WTC11 (cell line): Measurements from ENCODE around the gene CBX7. TPM values are rescaled to one million over a fixed set of nuclear protein-coding genes. Genes with fewer than 3 reads are reported as not detected.
A peak's percentile ranks its signal among the peaks of the same experiment; 100 is the strongest.

ENCODE experiments used
- ATAC-seq: fragments of 200-7000 bp; cut with Tn5 transposase; 2 replicates; pipeline ENCODE4 v1.10.0; 2021; ENCODE audit warnings: mild to moderate bottlenecking, moderate library complexity
- CTCF ChIA-PET: fragments of 300-600 bp; sonication (Branson Sonifier 250); formaldehyde crosslinking; loops from one replicate; lab custom pipeline; 2021; ENCODE audit warnings: antibody characterized with exemption; lab: Charles Lee
- POLR2A ChIA-PET: fragments of 350-600 bp; sonication (Branson Sonifier 250); formaldehyde crosslinking; loops from one replicate; lab custom pipeline; 2021; ENCODE audit warnings: antibody characterized with exemption; lab: Charles Lee
- DNase-seq: peaks from one replicate; pipeline ENCODE4 v3.0.0; 2021; ENCODE audit warnings: low spot score
- H3K27ac Mint-ChIP-seq: 2 replicates; pipeline ENCODE4 v1.8.0; 2021; ENCODE audit warnings: mixed read lengths
- H3K27me3 Mint-ChIP-seq: 2 replicates; pipeline ENCODE4 v1.8.0; 2021; ENCODE audit warnings: low read depth, mild to moderate bottlenecking, moderate library complexity, mixed read lengths
- H3K36me3 Mint-ChIP-seq: 2 replicates; pipeline ENCODE4 v1.8.0; 2021; ENCODE audit warnings: mixed read lengths
- H3K4me1 Mint-ChIP-seq: 2 replicates; pipeline ENCODE4 v1.8.0; 2022; ENCODE audit warnings: mixed read lengths
- H3K4me3 Mint-ChIP-seq: 2 replicates; pipeline ENCODE4 v1.8.0; 2021; ENCODE audit warnings: mild to moderate bottlenecking, moderate library complexity, mixed read lengths
- H3K9me3 Mint-ChIP-seq: 2 replicates; pipeline ENCODE4 v1.8.0; 2021; ENCODE audit warnings: mixed read lengths
- AR ChIP-seq: fragments of 250-450 bp; sonication (Bioruptor Pico); IDR thresholded peaks from 2 replicates; pipeline ENCODE4 v1.9.0; 2021; ENCODE audit warnings: mild to moderate bottlenecking
- ATF1 ChIP-seq: sonication (generic); formaldehyde crosslinking; IDR thresholded peaks from 2 replicates; pipeline ENCODE4 v1.8.1; 2023; ENCODE audit warnings: mild to moderate bottlenecking, moderate library complexity, missing genetic modification reagents
- ATF3 ChIP-seq: sonication (generic); formaldehyde crosslinking; conservative IDR thresholded peaks from 2 replicates; pipeline ENCODE4 v1.8.1; 2022; ENCODE audit warnings: mild to moderate bottlenecking, missing genetic modification reagents
- ATF6 ChIP-seq: sonication (generic); formaldehyde crosslinking; IDR thresholded peaks from 2 replicates; pipeline ENCODE4 v1.8.1; 2023; ENCODE audit warnings: mild to moderate bottlenecking, missing genetic modification reagents
- CREB1 ChIP-seq: sonication (generic); formaldehyde crosslinking; IDR thresholded peaks from 2 replicates; pipeline ENCODE4 v1.8.0; 2023; ENCODE audit warnings: mild to moderate bottlenecking, missing genetic modification reagents
- E2F1 ChIP-seq: sonication (generic); formaldehyde crosslinking; IDR thresholded peaks from 2 replicates; pipeline ENCODE4 v1.8.0; 2022; ENCODE audit warnings: mild to moderate bottlenecking, missing genetic modification reagents
- E2F4 ChIP-seq: sonication (generic); formaldehyde crosslinking; IDR thresholded peaks from 2 replicates; pipeline ENCODE4 v1.8.1; 2022; ENCODE audit warnings: low read depth, mild to moderate bottlenecking, moderate library complexity, missing genetic modification reagents, borderline replicate concordance
- E2F5 ChIP-seq: sonication (generic); formaldehyde crosslinking; IDR thresholded peaks from 2 replicates; pipeline ENCODE4 v1.8.1; 2022; ENCODE audit warnings: mild to moderate bottlenecking, moderate library complexity, missing genetic modification reagents
- ERG ChIP-seq: fragments of 250-450 bp; sonication (Bioruptor Pico); IDR thresholded peaks from 2 replicates; pipeline ENCODE4 v1.8.0; 2021; ENCODE audit warnings: mild to moderate bottlenecking
- ETV6 ChIP-seq: sonication (generic); formaldehyde crosslinking; IDR thresholded peaks from 2 replicates; pipeline ENCODE4 v1.8.1; 2022; ENCODE audit warnings: mild to moderate bottlenecking, missing genetic modification reagents
- FOXJ3 ChIP-seq: sonication (generic); formaldehyde crosslinking; IDR thresholded peaks from 2 replicates; pipeline ENCODE4 v1.9.0; 2021; ENCODE audit warnings: missing genetic modification reagents, mild to moderate bottlenecking, borderline replicate concordance
- IRF1 ChIP-seq: sonication (generic); formaldehyde crosslinking; IDR thresholded peaks from 2 replicates; pipeline ENCODE4 v1.8.0; 2023; ENCODE audit warnings: missing genetic modification reagents
- KAT7 ChIP-seq: sonication (generic); formaldehyde crosslinking; IDR thresholded peaks from 2 replicates; pipeline ENCODE4 v1.8.1; 2023; ENCODE audit warnings: missing genetic modification reagents, mild to moderate bottlenecking, borderline replicate concordance
- MLX ChIP-seq: sonication (generic); formaldehyde crosslinking; IDR thresholded peaks from 2 replicates; pipeline ENCODE4 v1.8.1; 2023; ENCODE audit warnings: mild to moderate bottlenecking, missing genetic modification reagents, moderate library complexity
- MXD4 ChIP-seq: fragments of 250-450 bp; sonication (Bioruptor Pico); IDR thresholded peaks from 2 replicates; pipeline ENCODE4 v1.8.0; 2021; ENCODE audit warnings: mild to moderate bottlenecking, moderate library complexity, borderline replicate concordance
- NFATC4 ChIP-seq: fragments of 250-450 bp; sonication (Bioruptor Pico); IDR thresholded peaks from 2 replicates; pipeline ENCODE4 v1.9.0; 2021; ENCODE audit warnings: mild to moderate bottlenecking
- NFYB ChIP-seq: sonication (generic); formaldehyde crosslinking; conservative IDR thresholded peaks from 2 replicates; pipeline ENCODE4 v1.8.0; 2022; ENCODE audit warnings: low read depth, missing genetic modification reagents
- NR3C1 ChIP-seq: sonication (generic); formaldehyde crosslinking; conservative IDR thresholded peaks from 2 replicates; pipeline ENCODE4 v1.8.1; 2023; ENCODE audit warnings: low read depth, mild to moderate bottlenecking, missing genetic modification reagents
- PRRX2 ChIP-seq: fragments of 250-450 bp; sonication (Bioruptor Pico); IDR thresholded peaks from 2 replicates; pipeline ENCODE4 v1.8.0; 2021; ENCODE audit warnings: mild to moderate bottlenecking
- SMAD4 ChIP-seq: sonication (generic); formaldehyde crosslinking; IDR thresholded peaks from 2 replicates; pipeline ENCODE4 v1.8.0; 2022; ENCODE audit warnings: mild to moderate bottlenecking, missing genetic modification reagents
- SOX15 ChIP-seq: fragments of 250-450 bp; sonication (Bioruptor Pico); IDR thresholded peaks from 2 replicates; pipeline ENCODE4 v1.9.0; 2021; ENCODE audit warnings: mild to moderate bottlenecking
- TEAD1 ChIP-seq: sonication (generic); formaldehyde crosslinking; IDR thresholded peaks from 2 replicates; pipeline ENCODE4 v1.8.0; 2022; ENCODE audit warnings: mild to moderate bottlenecking, missing genetic modification reagents
- ZNF219 ChIP-seq: sonication (generic); formaldehyde crosslinking; IDR thresholded peaks from 2 replicates; pipeline ENCODE4 v1.8.0; 2023; ENCODE audit warnings: missing genetic modification reagents, mild to moderate bottlenecking, borderline replicate concordance
- ZNF232 ChIP-seq: sonication (generic); formaldehyde crosslinking; IDR thresholded peaks from 2 replicates; pipeline ENCODE4 v1.8.0; 2022; ENCODE audit warnings: mild to moderate bottlenecking, missing genetic modification reagents
- ZNF263 ChIP-seq: sonication (generic); formaldehyde crosslinking; IDR thresholded peaks from 2 replicates; pipeline ENCODE4 v1.8.1; 2022; ENCODE audit warnings: low read depth, mild to moderate bottlenecking, moderate library complexity, missing genetic modification reagents
- total RNA-seq: library from RNA; stranded (reverse); gene quantifications from 3 replicates; pipeline ENCODE4 v1.2.3, GENCODE V29; 2021

Gene CBX7
- total RNA-seq, 1 experiment from 2014 or later: 10.6 TPM

GRCh38 chr22:39106326-39106725, 46.2 kb downstream of the CBX7 start:
- Mint-ChIP-seq H3K27ac (no peak overlapping the region), H3K36me3 (no peaks in the 10 kb centered on the region), H3K27me3 (peaks cover 6% of the 10 kb centered on the region), H3K9me3 (no peaks in the 10 kb centered on the region), H3K4me1 (peaks cover 16% of the 10 kb centered on the region), H3K4me3 (no peak overlapping the region)
- no peak for TF ChIP-seq ATF6 (CRISPR knock-in tag)
- TF ChIP-seq IRF1 (CRISPR knock-in tag): no peak
- TF ChIP-seq SOX15: no peak
- no peak for TF ChIP-seq ATF3 (CRISPR knock-in tag)
- no peak for TF ChIP-seq SMAD4 (CRISPR knock-in tag)
- TF ChIP-seq KAT7: no peak
- no peak for TF ChIP-seq NR3C1 (CRISPR knock-in tag)
- TF ChIP-seq ZNF232 (CRISPR knock-in tag): no peak
- TF ChIP-seq E2F4 (CRISPR knock-in tag): no peak
- no peak for TF ChIP-seq ERG (CRISPR knock-in tag)
- no peak for TF ChIP-seq TEAD1 (CRISPR knock-in tag)
- TF ChIP-seq NFATC4 (CRISPR knock-in tag): no peak
- no peak for TF ChIP-seq CREB1 (CRISPR knock-in tag)
- TF ChIP-seq ZNF263: no peak
- no peak for TF ChIP-seq E2F5
- TF ChIP-seq ZNF219 (CRISPR knock-in tag): no peak
- no peak for TF ChIP-seq E2F1 (CRISPR knock-in tag)
- no peak for ATAC-seq
- ChIA-PET CTCF (no interaction called here), POLR2A (no interaction called here)
- no peak for DNase-seq

- H3K4me3 Mint-ChIP-seq: no peak overlapping the region
- CTCF ChIA-PET: no interaction called here
- H3K4me1 Mint-ChIP-seq: peaks cover 22% of the 10 kb centered on the region
- TF ChIP-seq E2F4 (CRISPR knock-in tag): no peak
- no peak for TF ChIP-seq ATF1 (CRISPR knock-in tag)
- no peak for TF ChIP-seq AR
- no peak for TF ChIP-seq NFYB (CRISPR knock-in tag)
- TF ChIP-seq ETV6 (CRISPR knock-in tag): no peak
- no peak for TF ChIP-seq ZNF232 (CRISPR knock-in tag)
- TF ChIP-seq PRRX2 (CRISPR knock-in tag): no peak
- TF ChIP-seq TEAD1 (CRISPR knock-in tag): no peak
- TF ChIP-seq MXD4 (CRISPR knock-in tag): no peak
- TF ChIP-seq FOXJ3 (CRISPR knock-in tag): no peak
- TF ChIP-seq MLX (CRISPR knock-in tag): no peak
These were observed 49.0 kb downstream of the CBX7 start for GRCh38 chr22:39103431-39103830.

More at GRCh38 chr22:39103431-39103830, 49.0 kb downstream of the CBX7 start:
- H3K27ac Mint-ChIP-seq: peak overlapping the region; percentile 55; the same call in 1 of the 2 replicates
- ATAC-seq (no peak), DNase-seq (no peak)
- H3K9me3 Mint-ChIP-seq: no peaks in the 10 kb centered on the region
- H3K36me3 Mint-ChIP-seq: no peaks in the 10 kb centered on the region
- H3K27me3 Mint-ChIP-seq: no peaks in the 10 kb centered on the region
- POLR2A ChIA-PET: no interaction called here
